Gastrocnemius medialis (tissue), 4 donors: Measurements from ENCODE around the gene GNAI1.

Experiments used
- POLR2A ChIP-seq, 2 donors: fragments of 450-650 bp; IDR thresholded peaks; one replicate each; pipeline ENCODE4 v1.6.1; 2017; ENCODE audit warnings: antibody characterized with exemption in 2 of 2, mild to moderate bottlenecking in 2 of 2, moderate library complexity in 2 of 2
- TF ChIP-seq, protein P1 (sequence below), 5 experiments: fragments of 450-650 bp in 3 of 5; fragments of 200-600 bp in 2 of 5; sonication (generic) in 2 of 5; IDR thresholded peaks in 4 of 5; conservative IDR thresholded peaks in 1 of 5; 1 replicate in 4 of 5; 2 replicates in 1 of 5; pipeline ENCODE4 v1.5.1; 2016 to 2019; ENCODE audit warnings: antibody characterized with exemption in 5 of 5, mild to moderate bottlenecking in 3 of 5, moderate library complexity in 3 of 5

DNA sequence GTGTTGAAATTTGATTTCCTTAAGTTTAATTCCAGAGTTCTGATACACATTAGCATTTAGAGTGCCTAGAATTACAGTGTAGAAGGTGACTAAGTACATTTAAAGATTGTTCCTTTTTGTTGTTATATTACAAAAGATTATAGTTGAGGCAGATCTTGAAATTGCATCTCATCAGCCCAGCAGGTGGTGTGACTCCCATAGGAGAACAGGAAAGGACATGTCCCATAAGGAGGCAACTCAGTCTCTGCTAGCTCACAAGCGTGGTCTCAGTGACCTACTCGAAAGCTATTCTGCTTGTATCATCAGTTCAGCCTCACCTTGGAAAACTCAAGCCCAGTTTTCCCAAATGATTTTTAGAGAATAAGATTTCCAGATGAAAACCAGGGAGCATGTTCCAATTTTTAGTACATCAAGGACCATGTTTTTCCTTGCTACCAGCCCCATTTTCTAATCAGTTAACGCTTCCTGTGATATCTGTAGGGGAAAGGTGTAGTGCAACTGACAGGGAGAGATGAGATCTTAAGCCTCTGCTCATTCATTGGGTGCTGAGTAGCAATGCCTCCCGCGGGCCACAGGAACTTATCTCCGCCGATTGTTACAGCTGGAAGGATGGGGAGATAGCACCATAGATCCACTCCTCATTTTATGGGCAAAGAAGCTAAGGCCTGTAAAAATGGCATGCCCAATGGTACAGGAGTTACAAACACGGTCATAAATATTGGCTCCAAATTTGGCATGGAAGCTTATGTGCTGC, 1.1 kb upstream of the GNAI1 start:
- TF ChIP-seq, protein P1, sequence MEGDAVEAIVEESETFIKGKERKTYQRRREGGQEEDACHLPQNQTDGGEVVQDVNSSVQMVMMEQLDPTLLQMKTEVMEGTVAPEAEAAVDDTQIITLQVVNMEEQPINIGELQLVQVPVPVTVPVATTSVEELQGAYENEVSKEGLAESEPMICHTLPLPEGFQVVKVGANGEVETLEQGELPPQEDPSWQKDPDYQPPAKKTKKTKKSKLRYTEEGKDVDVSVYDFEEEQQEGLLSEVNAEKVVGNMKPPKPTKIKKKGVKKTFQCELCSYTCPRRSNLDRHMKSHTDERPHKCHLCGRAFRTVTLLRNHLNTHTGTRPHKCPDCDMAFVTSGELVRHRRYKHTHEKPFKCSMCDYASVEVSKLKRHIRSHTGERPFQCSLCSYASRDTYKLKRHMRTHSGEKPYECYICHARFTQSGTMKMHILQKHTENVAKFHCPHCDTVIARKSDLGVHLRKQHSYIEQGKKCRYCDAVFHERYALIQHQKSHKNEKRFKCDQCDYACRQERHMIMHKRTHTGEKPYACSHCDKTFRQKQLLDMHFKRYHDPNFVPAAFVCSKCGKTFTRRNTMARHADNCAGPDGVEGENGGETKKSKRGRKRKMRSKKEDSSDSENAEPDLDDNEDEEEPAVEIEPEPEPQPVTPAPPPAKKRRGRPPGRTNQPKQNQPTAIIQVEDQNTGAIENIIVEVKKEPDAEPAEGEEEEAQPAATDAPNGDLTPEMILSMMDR (IDR thresholded peaks at IDR 0.05 in 4 of 5, conservative IDR thresholded peaks at IDR 0.05 in 1 of 5): no peak
- no peak for TF ChIP-seq POLR2A (IDR thresholded peaks at IDR 0.05)
